OCI-LY1 (cell line): ENCODE results near the gene DHX32.

Source experiments
- EZH2 ChIP-seq: fragments of 200-600 bp; sonication (generic), shearing (Covaris generic); IDR thresholded peaks from 2 replicates; pipeline ENCODE4 v1.8.0; 2017; ENCODE audit warnings: borderline replicate concordance, mixed run types, mild to moderate bottlenecking, antibody characterized with exemption, low read length, moderate library complexity, mixed read lengths
- TF ChIP-seq, protein P1 (sequence below): fragments of 200-600 bp; sonication (generic), shearing (Covaris generic); IDR thresholded peaks from 2 replicates; pipeline ENCODE4 v1.5.1; 2017; ENCODE audit warnings: mild to moderate bottlenecking, antibody characterized with exemption, low read length, moderate library complexity, mixed read lengths

DNA sequence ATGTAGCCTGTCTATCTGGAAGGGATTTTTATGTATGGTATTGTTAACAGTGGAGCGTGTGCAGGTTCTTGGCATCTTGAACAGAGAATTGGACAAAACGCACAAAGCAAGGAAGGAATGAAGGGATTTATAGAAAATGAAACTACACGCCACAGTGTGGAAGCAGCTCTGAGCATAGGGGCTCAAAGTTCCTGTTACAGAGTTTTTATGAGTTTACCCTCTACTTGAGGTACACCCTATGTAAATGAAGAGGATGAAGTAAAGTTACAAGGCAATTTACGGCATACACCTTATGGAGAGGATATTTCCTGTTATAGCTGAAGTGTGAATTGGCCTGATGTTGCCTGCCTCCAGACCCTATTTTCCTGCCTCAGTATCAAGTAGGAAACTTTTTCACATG is 48.5 kb upstream of the DHX32 start:
- TF ChIP-seq, protein P1, sequence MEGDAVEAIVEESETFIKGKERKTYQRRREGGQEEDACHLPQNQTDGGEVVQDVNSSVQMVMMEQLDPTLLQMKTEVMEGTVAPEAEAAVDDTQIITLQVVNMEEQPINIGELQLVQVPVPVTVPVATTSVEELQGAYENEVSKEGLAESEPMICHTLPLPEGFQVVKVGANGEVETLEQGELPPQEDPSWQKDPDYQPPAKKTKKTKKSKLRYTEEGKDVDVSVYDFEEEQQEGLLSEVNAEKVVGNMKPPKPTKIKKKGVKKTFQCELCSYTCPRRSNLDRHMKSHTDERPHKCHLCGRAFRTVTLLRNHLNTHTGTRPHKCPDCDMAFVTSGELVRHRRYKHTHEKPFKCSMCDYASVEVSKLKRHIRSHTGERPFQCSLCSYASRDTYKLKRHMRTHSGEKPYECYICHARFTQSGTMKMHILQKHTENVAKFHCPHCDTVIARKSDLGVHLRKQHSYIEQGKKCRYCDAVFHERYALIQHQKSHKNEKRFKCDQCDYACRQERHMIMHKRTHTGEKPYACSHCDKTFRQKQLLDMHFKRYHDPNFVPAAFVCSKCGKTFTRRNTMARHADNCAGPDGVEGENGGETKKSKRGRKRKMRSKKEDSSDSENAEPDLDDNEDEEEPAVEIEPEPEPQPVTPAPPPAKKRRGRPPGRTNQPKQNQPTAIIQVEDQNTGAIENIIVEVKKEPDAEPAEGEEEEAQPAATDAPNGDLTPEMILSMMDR: no peak
- TF ChIP-seq EZH2: no peak
